CD4-positive, alpha-beta T cell treated with Interleukin-21 for 1 hour (primary cell): ENCODE results near the gene TMEM205.
A peak's percentile ranks its signal among the peaks of the same experiment; 100 is the strongest.

Experiments
- DNase-seq: peaks from one replicate; pipeline ENCODE4 v3.0.0-alpha.2; 2020

The TMEM205 gene

GRCh38 chr19:11295665-11296245 lies 50.3 kb downstream of the TMEM205 start, which contains the start of gene TSPAN16:
TSPAN16 (plus strand) TSS chr19:11296160; CDS start chr19:11296298, 138 bp downstream.
- no peak for DNase-seq

DNA sequence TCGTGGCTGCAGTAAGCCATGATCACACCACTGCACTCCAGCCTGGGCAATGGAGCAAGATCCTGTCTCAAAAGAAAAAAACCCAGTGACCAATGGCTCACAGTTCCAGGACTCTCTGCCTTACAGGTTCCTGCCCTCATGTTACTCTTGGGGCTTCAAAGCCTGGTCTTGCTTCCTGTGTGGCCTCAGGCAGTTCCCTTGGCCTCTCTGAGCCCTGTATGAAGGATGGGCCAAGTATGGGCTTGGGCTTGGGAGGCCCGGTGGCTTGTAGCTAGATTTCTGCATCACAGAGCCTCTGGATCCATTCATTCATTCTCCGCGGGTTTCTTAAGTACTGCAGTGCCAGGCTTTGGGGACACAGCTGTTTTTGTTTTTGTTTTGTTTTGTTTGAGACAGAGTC lies 50.9 kb downstream of the TMEM205 start:
- no peak for DNase-seq

GRCh38 chr19:11293433-11294389 lies 52.4 kb downstream of the TMEM205 start:
- DNase-seq: peak; percentile 80
